Gastrocnemius medialis (tissue), 4 donors: Measurements from ENCODE around the gene TRMT44. TPM values are rescaled to one million over a fixed set of nuclear protein-coding genes. Genes with fewer than 3 reads are reported as not detected.
A peak's percentile ranks its signal among the peaks of the same experiment; 100 is the strongest.

Experiments used
- ATAC-seq, 2 donors: fragments of 150-250 bp; one replicate each; pipeline ENCODE4 v1.9.1; 2016
- DNase-seq, 2 donors: peaks; one replicate each; pipeline ENCODE4 v3.0.0-alpha.2; 2019
- H3K27ac ChIP-seq, 4 donors: fragments of 200-600 bp; sonication (generic); 1 replicate in 1 of 4; 2 replicates in 3 of 4; pipeline ENCODE4 v1.5.1; 2016 to 2018; ENCODE audit warnings: mild to moderate bottlenecking in 2 of 4, moderate library complexity in 1 of 4
- H3K27me3 ChIP-seq, 3 donors: fragments of 200-600 bp; sonication (generic) in 2 of 3; 1 replicate in 1 of 3; 2 replicates in 2 of 3; pipeline versions ENCODE4 v1.5.1 to v1.6.0; 2016 to 2019; ENCODE audit warnings: mild to moderate bottlenecking in 1 of 3, moderate library complexity in 1 of 3
- H3K36me3 ChIP-seq, 2 donors: fragments of 200-600 bp; sonication (generic) in 1 of 2; one replicate each; pipeline ENCODE4 v1.5.1; 2017 to 2018
- H3K4me1 ChIP-seq, 2 donors: fragments of 200-600 bp; sonication (generic) in 1 of 2; one replicate each; pipeline ENCODE4 v1.5.1; 2016 to 2017; ENCODE audit warnings: mild to moderate bottlenecking in 2 of 2
- H3K4me3 ChIP-seq, 4 donors: fragments of 200-600 bp; sonication (generic) in 3 of 4; 1 replicate in 1 of 4; 2 replicates in 3 of 4; pipeline ENCODE4 v1.5.1; 2016 to 2019; ENCODE audit warnings: mild to moderate bottlenecking in 2 of 4
- H3K9me3 ChIP-seq, 3 donors: fragments of 200-600 bp; sonication (generic) in 2 of 3; 1 replicate in 1 of 3; 2 replicates in 2 of 3; pipeline ENCODE4 v1.5.1; 2016 to 2019
- POLR2A ChIP-seq, 2 donors: fragments of 450-650 bp; IDR thresholded peaks; one replicate each; pipeline ENCODE4 v1.6.1; 2017; ENCODE audit warnings: antibody characterized with exemption in 2 of 2, mild to moderate bottlenecking in 2 of 2, moderate library complexity in 2 of 2
- in situ Hi-C, 4 donors: fragments of 200-750 bp; cut with MboI; loops; one replicate each; pipeline versions ENCODE4 v1.15.0 to v1.8.0; 2017; ENCODE audit warnings: low sequenced_read_pairs in 4 of 4
- intact Hi-C: fragments of 100-400 bp; cut with DNase I; formaldehyde crosslinking; loops from one replicate; pipeline ENCODE4 v1.15.1; 2023; ENCODE audit warnings: low total_unique reads
- total RNA-seq, 4 donors: library from RNA; depleted of rRNA; stranded (reverse); fragments of >200 nt; gene quantifications; one replicate each; pipeline versions ENCODE4 v1.1.0 to v1.2.3, GENCODE V29; 2016
- TF ChIP-seq, protein P1 (sequence below), 5 experiments: fragments of 450-650 bp in 3 of 5; fragments of 200-600 bp in 2 of 5; sonication (generic) in 2 of 5; IDR thresholded peaks in 4 of 5; conservative IDR thresholded peaks in 1 of 5; 1 replicate in 4 of 5; 2 replicates in 1 of 5; pipeline ENCODE4 v1.5.1; 2016 to 2019; ENCODE audit warnings: antibody characterized with exemption in 5 of 5, mild to moderate bottlenecking in 3 of 5, moderate library complexity in 3 of 5

Gene TRMT44
- total RNA-seq, 4 donors from 2014 or later: 7.5 to 16.4 (median 10.2) TPM

DNA sequence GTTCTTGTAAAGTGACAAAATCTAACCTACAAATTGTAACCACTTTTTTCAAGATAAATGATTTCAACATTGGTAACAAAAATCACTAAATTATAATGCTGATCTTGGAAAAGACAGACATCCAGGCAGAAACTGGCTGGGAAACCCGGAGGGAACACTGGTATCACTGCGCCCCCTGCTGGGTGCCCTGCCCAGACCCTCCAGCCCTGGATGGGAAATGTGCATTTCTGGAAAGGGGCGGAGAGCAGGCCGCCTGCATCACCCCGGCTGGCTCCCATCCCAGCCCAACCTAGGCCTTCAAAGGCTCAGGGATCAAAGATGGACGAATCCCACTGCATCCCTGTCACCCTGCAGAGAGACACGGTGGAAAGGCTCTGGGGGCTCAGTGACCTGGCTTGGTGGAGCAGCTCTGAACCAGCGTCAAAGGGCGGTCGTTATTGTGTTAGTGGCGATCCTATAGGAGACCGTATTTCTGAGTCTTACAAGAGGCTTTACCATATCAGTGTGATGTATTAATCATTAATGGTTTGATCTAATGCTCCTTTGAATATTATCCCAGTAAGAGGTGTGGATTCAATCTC is 37.3 kb upstream of the TRMT44 start:
- DNase-seq: peak; percentile 59 to 72
- Histone ChIP-seq H3K27me3 (no peaks in the 10 kb centered on the region), H3K27ac (peak overlapping the region; percentile 7 to 62 (median 47)), H3K4me1 (peaks cover 11 to 15% of the 10 kb centered on the region in 2 donors), H3K36me3 (peaks cover 0 to 32% of the 10 kb centered on the region in 2 donors), H3K9me3 (no peaks in the 10 kb centered on the region), H3K4me3 (no peak overlapping the region)
- TF ChIP-seq, protein P1, sequence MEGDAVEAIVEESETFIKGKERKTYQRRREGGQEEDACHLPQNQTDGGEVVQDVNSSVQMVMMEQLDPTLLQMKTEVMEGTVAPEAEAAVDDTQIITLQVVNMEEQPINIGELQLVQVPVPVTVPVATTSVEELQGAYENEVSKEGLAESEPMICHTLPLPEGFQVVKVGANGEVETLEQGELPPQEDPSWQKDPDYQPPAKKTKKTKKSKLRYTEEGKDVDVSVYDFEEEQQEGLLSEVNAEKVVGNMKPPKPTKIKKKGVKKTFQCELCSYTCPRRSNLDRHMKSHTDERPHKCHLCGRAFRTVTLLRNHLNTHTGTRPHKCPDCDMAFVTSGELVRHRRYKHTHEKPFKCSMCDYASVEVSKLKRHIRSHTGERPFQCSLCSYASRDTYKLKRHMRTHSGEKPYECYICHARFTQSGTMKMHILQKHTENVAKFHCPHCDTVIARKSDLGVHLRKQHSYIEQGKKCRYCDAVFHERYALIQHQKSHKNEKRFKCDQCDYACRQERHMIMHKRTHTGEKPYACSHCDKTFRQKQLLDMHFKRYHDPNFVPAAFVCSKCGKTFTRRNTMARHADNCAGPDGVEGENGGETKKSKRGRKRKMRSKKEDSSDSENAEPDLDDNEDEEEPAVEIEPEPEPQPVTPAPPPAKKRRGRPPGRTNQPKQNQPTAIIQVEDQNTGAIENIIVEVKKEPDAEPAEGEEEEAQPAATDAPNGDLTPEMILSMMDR (IDR thresholded peaks at IDR 0.05 in 4 of 5, conservative IDR thresholded peaks at IDR 0.05 in 1 of 5): peak; percentile 90 to 95 (median 93)
- TF ChIP-seq POLR2A (IDR thresholded peaks at IDR 0.05): no peak
- intact Hi-C loops: loop anchor here (1.0 to 2.0 kb wide), 3 partner anchors 128 to 161 kb away; no protein-coding TSS in a partner anchor
- peak; percentile 82 to 86 for ATAC-seq
- in situ Hi-C loops: loop anchor here (5.0 to 10.0 kb wide), 2 partner anchors 88 to 161 kb away; no protein-coding TSS in a partner anchor

DNA sequence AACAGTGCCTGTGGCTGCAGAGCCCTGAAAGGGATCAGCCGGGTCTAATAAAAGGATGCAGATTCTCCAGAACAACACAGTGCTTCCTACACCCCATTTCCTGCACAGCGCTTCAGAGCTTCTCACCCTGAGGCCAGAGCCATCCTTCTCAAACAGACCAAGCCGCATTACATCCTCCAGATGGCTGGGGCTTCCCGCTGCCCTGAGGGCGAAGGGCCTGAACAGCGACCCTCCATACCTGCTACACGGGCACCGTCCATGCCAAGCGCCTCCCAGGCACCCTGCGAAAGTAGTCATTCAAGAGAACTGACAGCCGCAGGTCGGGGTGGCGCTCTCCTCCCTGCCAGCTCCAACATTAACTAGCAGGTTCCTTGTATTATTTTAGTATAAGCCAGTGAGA is 36.6 kb upstream of the TRMT44 start:
- in situ Hi-C loops: loop anchor here (5.0 to 10.0 kb wide), 2 partner anchors 89 to 162 kb away; no protein-coding TSS in a partner anchor
- no peak for DNase-seq

DNA sequence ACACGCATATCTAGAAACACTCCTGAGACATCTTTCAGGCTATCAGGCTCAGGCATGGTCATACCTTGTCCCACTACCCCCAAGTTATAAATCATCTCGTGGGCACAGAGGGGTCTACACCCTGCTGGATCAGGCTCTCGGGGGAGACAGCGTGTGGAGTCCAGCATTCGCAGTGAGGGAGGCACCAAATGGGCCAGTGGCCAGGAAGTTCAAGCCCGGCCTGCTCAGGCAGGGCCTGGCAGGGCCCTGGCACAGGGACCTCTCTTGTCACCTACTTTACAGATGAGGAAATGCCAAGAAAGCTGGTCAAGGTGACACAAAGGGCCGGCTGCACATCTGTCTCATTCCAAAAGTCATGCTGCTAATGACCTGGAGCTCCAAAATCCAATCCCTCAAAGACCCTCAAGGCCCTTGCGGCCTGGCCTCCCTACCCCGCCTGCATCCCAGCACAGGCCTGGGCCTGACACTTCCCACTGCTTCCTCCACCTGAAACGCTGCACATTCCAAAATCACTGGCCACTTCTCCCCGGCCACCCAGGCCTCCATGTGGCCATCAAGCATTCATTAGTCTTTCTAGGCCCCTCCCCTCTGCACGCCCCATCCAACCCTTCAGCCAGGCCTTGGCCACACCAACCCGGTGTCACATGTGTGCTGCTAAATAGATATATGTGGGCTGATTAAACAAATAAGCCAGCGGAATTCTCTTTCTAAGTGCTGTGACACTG is 35.6 kb upstream of the TRMT44 start:
- intact Hi-C loops: no loop called here
- Histone ChIP-seq H3K36me3 (peaks cover 0 to 35% of the 10 kb centered on the region in 2 donors), H3K9me3 (no peaks in the 10 kb centered on the region), H3K27me3 (no peaks in the 10 kb centered on the region), H3K4me1 (peaks cover 11 to 15% of the 10 kb centered on the region in 2 donors), H3K27ac (no peak overlapping the region), H3K4me3 (no peak overlapping the region)
- TF ChIP-seq POLR2A (IDR thresholded peaks at IDR 0.05): no peak
- TF ChIP-seq, protein P1 (IDR thresholded peaks at IDR 0.05 in 4 of 5, conservative IDR thresholded peaks at IDR 0.05 in 1 of 5): no peak
- DNase-seq (no peak), ATAC-seq (no peak)
- in situ Hi-C loops: loop anchor here (5.0 to 10.0 kb wide), 2 partner anchors 90 to 163 kb away; no protein-coding TSS in a partner anchor

More for the DNA sequence above, 36.6 kb upstream of the TRMT44 start:
- intact Hi-C loops: loop anchor here (1.0 to 2.0 kb wide), 3 partner anchors 129 to 162 kb away; no protein-coding TSS in a partner anchor
- Histone ChIP-seq H3K27ac (no peak overlapping the region), H3K27me3 (no peaks in the 10 kb centered on the region), H3K9me3 (no peaks in the 10 kb centered on the region), H3K4me3 (no peak overlapping the region), H3K4me1 (peaks cover 11 to 15% of the 10 kb centered on the region in 2 donors), H3K36me3 (peaks cover 0 to 32% of the 10 kb centered on the region in 2 donors)
- ATAC-seq: no peak
- TF ChIP-seq POLR2A (IDR thresholded peaks at IDR 0.05): no peak
- TF ChIP-seq, protein P1 (IDR thresholded peaks at IDR 0.05 in 4 of 5, conservative IDR thresholded peaks at IDR 0.05 in 1 of 5): no peak

DNA sequence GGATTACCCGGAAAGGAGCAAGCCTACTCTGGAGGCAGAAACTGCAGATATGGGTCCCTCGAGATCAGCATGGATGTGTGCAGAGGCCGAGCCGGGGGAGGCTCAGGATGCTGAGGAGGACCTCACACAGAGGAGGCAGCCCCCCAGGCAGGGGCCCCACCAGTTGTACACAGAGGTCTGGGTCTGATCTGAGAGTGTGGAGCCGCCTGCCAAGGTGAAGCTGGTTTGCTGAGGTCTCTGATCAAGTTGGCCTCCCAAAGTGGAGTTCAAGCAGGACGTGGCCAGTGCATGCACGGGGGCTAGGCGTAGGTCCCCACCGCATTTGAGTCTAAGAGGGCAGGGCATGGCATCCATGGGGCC is 35.1 kb upstream of the TRMT44 start:
- Histone ChIP-seq H3K27ac (no peak overlapping the region), H3K4me1 (peaks cover 11 to 15% of the 10 kb centered on the region in 2 donors), H3K27me3 (no peaks in the 10 kb centered on the region), H3K36me3 (peaks cover 0 to 35% of the 10 kb centered on the region in 2 donors), H3K4me3 (no peak overlapping the region), H3K9me3 (no peaks in the 10 kb centered on the region)
- no peak for DNase-seq
- in situ Hi-C loops (loop anchor here in 1 of 4 donors (5.0 to 10.0 kb wide), 2 partner anchors 91 to 163 kb away; no protein-coding TSS in a partner anchor), intact Hi-C loops (no loop called here)
- TF ChIP-seq POLR2A (IDR thresholded peaks at IDR 0.05): no peak
- TF ChIP-seq, protein P1 (IDR thresholded peaks at IDR 0.05 in 4 of 5, conservative IDR thresholded peaks at IDR 0.05 in 1 of 5): no peak
- ATAC-seq: no peak
